ENCODE measurements around the gene ZNF804A.

- no peak for TF ChIP-seq CTCF (IDR thresholded peaks at IDR 0.05; ENCODE audit: control extremely low read depth in 1 of 3, insufficient read depth in 1 of 3, low read depth in 1 of 3, low read length in 3 of 3)
- no peak for TF ChIP-seq GABPA (IDR thresholded peaks at IDR 0.05; ENCODE audit: borderline replicate concordance, insufficient read depth, low read length)
- TF ChIP-seq EZH2 (IDR thresholded peaks at IDR 0.05; ENCODE audit: low read depth, low read length, severe bottlenecking), result no peak
- TF ChIP-seq RNF2 (IDR thresholded peaks at IDR 0.05; ENCODE audit: borderline replicate concordance, low read depth, low read length, missing control alignments, poor library complexity, severe bottlenecking), result no peak
- TF ChIP-seq POLR2A (IDR thresholded peaks at IDR 0.05; ENCODE audit: control extremely low read depth in 1 of 2, low read depth in 2 of 2, low read length in 2 of 2), result no peak
- TF ChIP-seq CEBPB (IDR thresholded peaks at IDR 0.05; ENCODE audit: low read depth, low read length), result no peak
- TF ChIP-seq JUND (IDR thresholded peaks at IDR 0.05; ENCODE audit: low read length), result no peak
- no peak for TF ChIP-seq BACH1 (IDR thresholded peaks at IDR 0.05; ENCODE audit: low read length)
- TF ChIP-seq ZNF274 (IDR thresholded peaks at IDR 0.05; ENCODE audit: borderline replicate concordance, extremely low read depth, low read length), result no peak
These were observed 34.2 kb upstream of the ZNF804A start for GRCh38 chr2:184564092-184564491.

Measured in H1 (cell line).